GM18499 (cell line): Measurements from ENCODE around the gene GAS7.
"Not testable (repeated sequence)": the region's sequence is repeated elsewhere in the genome, so short reads cannot be mapped to it uniquely, and the experiment has no call there.

ENCODE experiments used
- ATAC-seq: cut with Tn5 transposase; IDR thresholded peaks from one replicate; pipeline ENCODE4 v1.9.1; 2021; ENCODE audit warnings: moderate number of reproducible peaks; ENCODE audit not compliant: insufficient read depth, unreplicated experiment

The GAS7 gene

GRCh38 chr17:10116267-10116666, 82.1 kb downstream of the GAS7 start:
- no peak for ATAC-seq

GRCh38 chr17:10115536-10115932, 82.9 kb downstream of the GAS7 start:
- ATAC-seq, result no peak

- ATAC-seq, result no peak
Measured at GRCh38 chr17:10114931-10115535, 83.4 kb downstream of the GAS7 start.

- no peak for ATAC-seq
Measured at GRCh38 chr17:10112962-10113361, 85.4 kb downstream of the GAS7 start.

- no peak for ATAC-seq
Measured at GRCh38 chr17:10111907-10112452, 86.4 kb downstream of the GAS7 start.

GRCh38 chr17:10109146-10109545, 89.3 kb downstream of the GAS7 start:
- ATAC-seq, result no peak

- ATAC-seq, result no peak
Measured at GRCh38 chr17:10107316-10108165, 90.9 kb downstream of the GAS7 start.

- no peak for ATAC-seq
Measured at GRCh38 chr17:10106067-10106466, 92.3 kb downstream of the GAS7 start.

- ATAC-seq, result no peak
Measured at GRCh38 chr17:10105513-10106001, 92.8 kb downstream of the GAS7 start.

GRCh38 chr17:10103712-10104111, 94.7 kb downstream of the GAS7 start:
- no peak for ATAC-seq

- ATAC-seq, result no peak
Measured at GRCh38 chr17:10102817-10103216, 95.6 kb downstream of the GAS7 start.

- ATAC-seq, result no peak
Measured at GRCh38 chr17:10099051-10099571, 99.3 kb downstream of the GAS7 start.

- no peak for ATAC-seq
Measured at GRCh38 chr17:10096596-10096995, 101.8 kb downstream of the GAS7 start.

- ATAC-seq, result not testable (repeated sequence)
Measured at GRCh38 chr17:10095295-10095694, 103.1 kb downstream of the GAS7 start.

GRCh38 chr17:10094797-10095196, 103.6 kb downstream of the GAS7 start:
- ATAC-seq, result no peak

GRCh38 chr17:10092595-10092994, 105.8 kb downstream of the GAS7 start:
- ATAC-seq, result no peak

- ATAC-seq, result no peak
Measured at GRCh38 chr17:10091046-10091445, 107.4 kb downstream of the GAS7 start.

GRCh38 chr17:10089196-10089804, 109.1 kb downstream of the GAS7 start:
- ATAC-seq, result no peak

- ATAC-seq, result no peak
Measured at GRCh38 chr17:10088444-10088843, 110.0 kb downstream of the GAS7 start.

GRCh38 chr17:10087355-10087754, 111.1 kb downstream of the GAS7 start:
- no peak for ATAC-seq

GRCh38 chr17:10083864-10084263, 114.5 kb downstream of the GAS7 start:
- no peak for ATAC-seq
